ENCODE results near the gene LBX1.
"Not testable (repeated sequence)": the region's sequence is repeated elsewhere in the genome, so short reads cannot be mapped to it uniquely, and the experiment has no call there.

The LBX1 gene

DNA sequence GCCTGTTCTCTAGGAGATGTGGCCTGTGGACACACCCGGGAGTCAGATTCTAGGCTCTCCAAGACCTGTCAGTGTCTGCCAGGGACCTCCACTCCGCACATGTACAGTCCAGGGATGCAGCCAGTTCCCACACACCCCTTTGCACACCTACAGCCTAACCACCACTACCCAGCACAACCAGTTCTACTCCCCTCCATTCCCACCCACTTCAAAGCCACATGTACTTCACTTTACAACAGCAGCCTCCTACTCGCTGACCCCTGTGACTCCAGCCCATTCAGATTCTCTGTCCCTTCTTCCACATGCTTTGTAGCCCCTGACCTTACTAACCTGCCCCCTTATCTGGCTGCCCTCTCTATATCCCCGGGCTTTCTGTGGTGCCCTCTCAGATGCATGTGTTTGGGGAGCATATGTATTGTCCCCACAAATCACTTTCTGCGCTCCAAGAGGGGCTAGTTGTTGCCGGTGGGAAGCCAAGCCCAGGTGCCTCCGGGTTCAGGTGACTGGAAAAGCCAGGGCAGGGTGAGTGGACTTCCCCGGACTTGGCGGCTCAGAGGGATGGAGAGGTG lies 7.2 kb downstream of the LBX1 start:
- peaks cover 69% of the 10 kb centered on the region for H3K27me3 Mint-ChIP-seq
- H3K4me1 Mint-ChIP-seq, result peaks cover 32% of the 10 kb centered on the region
- H3K36me3 Mint-ChIP-seq, result no peaks in the 10 kb centered on the region
- H3K27ac Mint-ChIP-seq, result no peak overlapping the region
- H3K4me3 Mint-ChIP-seq, result no peak overlapping the region
- no peaks in the 10 kb centered on the region for H3K9me3 Mint-ChIP-seq

DNA sequence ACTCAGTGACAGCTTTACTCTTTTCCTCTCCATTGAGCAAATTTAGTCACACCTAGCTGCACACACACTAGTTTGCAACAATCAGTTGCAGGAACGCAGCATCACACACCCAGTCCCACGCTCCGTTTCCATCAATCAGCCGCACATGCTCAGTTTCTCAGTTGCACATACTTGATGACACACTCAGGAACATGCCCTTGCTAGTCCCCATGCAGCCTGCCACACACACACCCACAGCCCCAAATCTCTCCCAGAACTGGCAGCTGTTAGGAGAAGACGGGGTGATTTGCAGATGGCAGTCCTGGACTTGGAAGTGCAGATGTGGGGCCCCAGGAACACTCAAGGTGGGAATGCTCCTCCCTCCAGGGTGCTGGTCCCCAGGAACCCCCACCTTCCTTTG lies 7.7 kb downstream of the LBX1 start:
- H3K27ac Mint-ChIP-seq, result no peak overlapping the region
- H3K36me3 Mint-ChIP-seq, result no peaks in the 10 kb centered on the region
- H3K9me3 Mint-ChIP-seq, result no peaks in the 10 kb centered on the region
- H3K4me3 Mint-ChIP-seq, result no peak overlapping the region
- H3K4me1 Mint-ChIP-seq, result peaks cover 35% of the 10 kb centered on the region
- H3K27me3 Mint-ChIP-seq, result peaks cover 72% of the 10 kb centered on the region

DNA sequence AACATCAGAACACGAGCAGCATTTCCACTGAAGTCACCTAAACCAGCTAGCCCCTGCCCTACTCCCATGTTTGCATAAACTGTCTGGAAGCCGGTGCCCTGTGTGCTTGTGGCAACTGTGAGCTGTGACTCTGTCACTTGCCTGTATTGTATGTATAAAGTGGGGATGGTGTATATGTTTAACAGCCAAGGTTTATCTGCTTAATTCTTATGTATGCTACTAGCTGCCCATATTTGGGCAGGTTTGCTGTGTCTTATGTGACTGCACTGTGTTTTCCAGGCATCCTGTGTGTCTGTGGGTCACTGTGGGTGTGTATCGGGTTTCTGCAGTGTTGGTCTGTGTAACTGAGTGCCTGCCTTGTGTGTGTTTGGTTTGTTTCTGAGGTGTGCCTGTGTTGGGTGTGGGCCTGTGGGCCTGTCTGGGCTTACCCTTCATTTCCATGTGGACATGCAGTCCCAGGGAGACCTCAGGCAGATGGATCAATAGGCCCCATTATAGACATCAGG lies 9.3 kb downstream of the LBX1 start:
- no peak overlapping the region for H3K27ac Mint-ChIP-seq
- peaks cover 65% of the 10 kb centered on the region for H3K27me3 Mint-ChIP-seq
- H3K4me3 Mint-ChIP-seq, result no peak overlapping the region
- H3K36me3 Mint-ChIP-seq, result no peaks in the 10 kb centered on the region
- H3K4me1 Mint-ChIP-seq, result peaks cover 29% of the 10 kb centered on the region
- H3K9me3 Mint-ChIP-seq, result no peaks in the 10 kb centered on the region

DNA sequence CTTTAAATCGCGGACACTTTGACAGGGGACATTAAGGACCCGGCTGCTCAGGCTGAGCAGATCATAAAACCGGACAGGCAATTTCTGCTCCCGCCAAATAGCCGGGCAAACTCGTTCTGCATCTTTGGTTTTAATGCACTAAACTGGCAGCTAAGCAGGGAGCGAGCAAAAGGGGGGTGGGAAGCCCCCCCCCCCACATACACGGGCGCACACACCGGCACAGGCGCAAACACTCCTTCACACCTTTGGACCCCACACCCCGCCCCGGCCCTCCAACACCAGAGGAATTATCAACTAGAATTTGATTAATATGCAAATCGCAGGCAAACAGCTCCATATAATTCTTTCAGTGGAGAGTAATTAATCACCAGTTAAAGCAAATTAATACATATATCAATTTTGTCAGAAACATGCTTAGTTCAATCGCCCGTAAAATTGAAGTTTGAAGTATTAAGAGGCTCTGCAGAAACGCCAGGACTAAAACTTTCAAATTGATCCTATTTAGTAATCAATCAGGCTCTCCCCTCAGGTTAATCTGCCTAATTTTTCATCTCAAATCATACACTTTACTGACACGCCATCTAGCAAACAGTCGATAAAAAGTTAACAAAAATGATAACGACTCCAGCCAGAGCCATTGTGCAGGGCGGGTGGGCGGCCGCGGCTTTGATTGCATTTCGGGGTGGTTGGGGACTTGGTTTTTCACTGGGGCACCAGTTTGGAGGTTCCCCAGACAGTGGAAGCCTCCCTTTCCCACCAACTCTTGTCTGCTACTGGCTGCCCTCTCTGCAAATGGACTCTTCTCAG lies 9.9 kb downstream of the LBX1 start:
- no peaks in the 10 kb centered on the region for H3K9me3 Mint-ChIP-seq
- no peak overlapping the region for H3K4me3 Mint-ChIP-seq
- H3K36me3 Mint-ChIP-seq, result no peaks in the 10 kb centered on the region
- H3K27me3 Mint-ChIP-seq, result peaks cover 67% of the 10 kb centered on the region
- no peak overlapping the region for H3K27ac Mint-ChIP-seq
- H3K4me1 Mint-ChIP-seq, result peaks cover 30% of the 10 kb centered on the region

- peaks cover 26% of the 10 kb centered on the region for H3K4me1 Mint-ChIP-seq
- H3K27ac Mint-ChIP-seq, result no peak overlapping the region
- no peak overlapping the region for H3K4me3 Mint-ChIP-seq
- H3K9me3 Mint-ChIP-seq, result no peaks in the 10 kb centered on the region
- H3K36me3 Mint-ChIP-seq, result no peaks in the 10 kb centered on the region
- H3K27me3 Mint-ChIP-seq, result peaks cover 64% of the 10 kb centered on the region
These were observed 10.7 kb downstream of the LBX1 start for GRCh38 chr10:101218351-101219138.

- H3K27ac Mint-ChIP-seq, result no peak overlapping the region
- H3K4me3 Mint-ChIP-seq, result peak overlapping the region; percentile 15
- H3K36me3 Mint-ChIP-seq, result no peaks in the 10 kb centered on the region
These were observed 11.6 kb downstream of the LBX1 start for GRCh38 chr10:101217450-101218281.

GRCh38 chr10:101217044-101217425 lies 12.2 kb downstream of the LBX1 start:
- peaks cover 66% of the 10 kb centered on the region for H3K27me3 Mint-ChIP-seq
- H3K36me3 Mint-ChIP-seq, result no peaks in the 10 kb centered on the region
- H3K4me1 Mint-ChIP-seq, result peaks cover 26% of the 10 kb centered on the region
- H3K4me3 Mint-ChIP-seq, result peak overlapping the region; percentile 57
- H3K27ac Mint-ChIP-seq, result no peak overlapping the region
- no peaks in the 10 kb centered on the region for H3K9me3 Mint-ChIP-seq

More at GRCh38 chr10:101217450-101218281, 11.6 kb downstream of the LBX1 start:
- H3K27me3 Mint-ChIP-seq, result peaks cover 62% of the 10 kb centered on the region
- H3K9me3 Mint-ChIP-seq, result no peaks in the 10 kb centered on the region
- H3K4me1 Mint-ChIP-seq, result peaks cover 26% of the 10 kb centered on the region

DNA sequence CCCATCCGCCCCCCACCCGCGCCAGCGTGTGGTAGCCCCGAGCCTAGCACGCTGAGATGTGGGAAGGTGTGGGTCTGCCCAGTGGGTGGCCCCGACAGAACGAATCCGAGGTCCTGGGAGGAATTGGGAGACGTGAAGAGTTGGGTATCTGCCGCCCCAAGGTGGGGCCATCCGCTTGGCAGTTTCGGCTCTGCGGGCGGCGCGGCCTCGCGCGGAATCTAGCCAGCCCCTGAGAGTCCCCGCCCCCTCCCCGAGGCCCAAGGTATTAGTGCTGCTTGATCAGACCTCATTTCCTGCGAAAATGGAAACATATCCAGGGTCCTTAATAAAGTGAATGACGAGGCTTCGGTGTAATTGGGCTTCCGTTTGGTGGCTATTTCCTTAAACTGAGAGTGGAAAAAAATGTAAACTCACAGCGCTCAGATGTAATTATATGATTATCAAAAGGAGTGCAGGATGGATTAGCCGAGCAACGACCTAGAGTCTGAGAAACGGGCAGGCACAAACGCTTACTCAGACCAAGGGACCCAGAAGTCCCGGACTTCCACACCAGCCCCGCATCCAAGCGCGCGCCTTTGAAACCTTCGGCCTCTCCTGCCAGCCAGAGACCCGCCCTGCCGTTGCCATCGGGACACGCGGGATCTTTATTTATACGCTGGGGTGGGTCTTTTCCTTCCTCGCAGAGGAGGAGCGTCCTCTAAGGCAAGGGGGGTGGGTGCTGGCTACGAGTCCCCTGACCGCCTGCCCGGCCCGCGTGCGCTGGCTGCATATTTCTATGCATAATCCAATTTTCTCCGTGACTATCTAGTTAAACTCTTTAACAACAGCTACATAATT lies 12.8 kb downstream of the LBX1 start:
- Mint-ChIP-seq H3K4me3 (peak overlapping the region; percentile 57), H3K9me3 (no peaks in the 10 kb centered on the region), H3K4me1 (peaks cover 26% of the 10 kb centered on the region), H3K27ac (peak overlapping the region; percentile 4), H3K36me3 (no peaks in the 10 kb centered on the region), H3K27me3 (peaks cover 64% of the 10 kb centered on the region)

DNA sequence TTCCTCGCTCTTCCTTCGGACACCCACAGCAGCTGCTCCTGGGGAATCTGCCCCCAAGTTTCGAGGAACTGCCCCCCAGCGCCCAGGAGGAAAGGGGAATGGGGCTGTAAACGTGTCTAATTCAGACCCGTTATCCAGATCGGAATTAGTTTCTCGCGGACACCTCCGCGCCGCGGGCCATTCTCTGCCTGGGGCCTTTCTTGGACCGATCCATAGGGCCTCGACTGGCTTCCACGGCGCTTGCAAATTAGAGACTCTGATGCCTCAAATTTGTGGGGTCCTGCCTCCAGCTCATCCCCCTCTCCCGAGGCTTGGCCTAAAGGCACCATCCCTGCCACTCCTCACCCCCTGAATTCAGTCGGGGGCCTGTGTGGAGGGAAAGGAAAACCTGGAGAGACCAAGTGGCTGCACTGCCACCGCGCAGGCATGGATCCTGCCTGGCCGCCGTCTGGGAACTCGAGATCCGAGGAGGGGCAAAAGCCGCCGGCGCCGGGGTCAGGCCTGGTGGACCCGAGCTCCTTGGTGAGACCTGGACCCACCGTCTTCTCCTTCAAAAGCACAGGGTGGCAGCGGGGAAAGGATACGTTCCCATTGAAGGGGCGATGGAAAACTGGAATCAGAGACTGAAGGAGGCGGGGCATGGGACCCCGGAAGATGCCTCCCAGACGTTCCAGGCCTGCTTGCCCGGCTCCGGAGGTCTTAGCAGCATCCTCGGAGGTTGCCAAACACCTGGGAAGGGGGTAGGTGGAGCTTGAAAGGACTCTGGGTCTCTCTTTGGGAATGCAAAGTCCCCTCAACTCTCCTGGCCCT lies 13.7 kb downstream of the LBX1 start:
- no peaks in the 10 kb centered on the region for H3K36me3 Mint-ChIP-seq
- H3K4me3 Mint-ChIP-seq, result no peak overlapping the region
- no peak overlapping the region for H3K27ac Mint-ChIP-seq
- peaks cover 62% of the 10 kb centered on the region for H3K27me3 Mint-ChIP-seq
- H3K9me3 Mint-ChIP-seq, result no peaks in the 10 kb centered on the region
- peaks cover 26% of the 10 kb centered on the region for H3K4me1 Mint-ChIP-seq

DNA sequence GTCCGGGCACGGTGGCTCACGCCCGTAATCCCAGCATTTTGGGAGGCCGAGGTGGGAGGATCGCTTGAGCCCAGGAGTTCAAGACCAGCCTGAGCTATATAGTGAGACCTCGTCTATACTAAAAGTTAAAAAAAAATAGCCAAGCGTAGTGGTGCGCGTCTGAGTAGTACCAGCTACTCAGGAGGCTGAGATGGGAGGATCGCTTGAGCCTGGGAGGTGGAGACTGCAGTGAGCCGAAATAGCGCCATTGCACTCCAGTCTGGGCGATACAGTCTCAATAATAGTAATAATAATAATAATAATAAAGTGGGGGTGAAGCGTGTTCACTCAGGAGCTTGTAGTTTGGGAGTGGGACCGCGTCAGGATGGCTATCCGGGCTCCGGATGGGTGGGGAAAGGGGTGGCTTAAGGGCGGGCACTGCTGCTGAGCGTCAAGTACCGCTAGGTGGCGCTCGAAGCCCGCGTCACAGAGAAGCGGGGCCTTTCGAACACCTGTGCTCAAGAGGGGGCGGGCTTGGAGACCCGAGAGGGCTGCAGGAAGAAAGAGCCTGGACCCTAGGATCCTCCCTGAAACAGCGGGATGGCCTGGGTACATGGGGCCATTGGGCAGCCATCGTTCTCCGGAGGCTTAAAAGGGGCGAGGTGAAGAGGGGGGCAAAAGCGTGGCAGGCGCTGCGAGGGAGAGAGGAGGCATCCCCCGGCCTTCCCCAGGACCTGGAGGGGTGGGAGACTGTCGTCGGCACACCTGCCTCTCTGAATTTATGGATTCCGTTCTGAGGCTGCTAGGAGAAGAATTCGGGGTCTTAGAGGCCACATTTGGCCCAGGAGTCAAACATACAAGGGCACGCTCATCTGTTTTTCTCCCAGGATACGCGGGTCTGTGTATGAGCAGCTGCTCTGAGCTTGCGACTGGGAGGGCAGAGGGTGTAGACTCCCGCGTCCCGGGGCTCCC lies 14.5 kb downstream of the LBX1 start:
- peaks cover 26% of the 10 kb centered on the region for H3K4me1 Mint-ChIP-seq
- H3K27me3 Mint-ChIP-seq, result peaks cover 59% of the 10 kb centered on the region
- peak overlapping the region; percentile 86 for H3K4me3 Mint-ChIP-seq
- H3K27ac Mint-ChIP-seq, result no peak overlapping the region
- no peaks in the 10 kb centered on the region for H3K36me3 Mint-ChIP-seq
- H3K9me3 Mint-ChIP-seq, result no peaks in the 10 kb centered on the region

DNA sequence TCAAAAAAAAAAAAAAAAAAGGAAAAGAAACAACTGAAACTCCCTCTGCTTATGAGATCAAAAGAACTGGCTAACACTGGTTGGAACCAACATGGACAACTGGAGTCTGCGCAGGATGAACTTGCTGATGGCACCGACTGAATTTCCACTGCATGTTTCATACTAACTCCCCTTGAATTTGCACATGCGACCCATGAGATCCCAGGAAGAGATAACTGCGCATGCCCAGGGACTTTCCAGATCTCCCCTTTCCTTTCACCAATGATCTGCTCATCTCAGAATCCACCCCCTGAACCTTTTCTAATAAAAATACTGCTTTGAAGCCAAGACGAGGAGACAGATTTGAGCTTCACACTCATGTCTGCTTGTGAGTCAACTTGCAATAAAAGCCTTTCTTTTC lies 20.7 kb downstream of the LBX1 start:
- no peaks in the 10 kb centered on the region for H3K9me3 Mint-ChIP-seq
- peaks cover 33% of the 10 kb centered on the region for H3K27me3 Mint-ChIP-seq
- no peaks in the 10 kb centered on the region for H3K36me3 Mint-ChIP-seq
- H3K27ac Mint-ChIP-seq, result no peak overlapping the region
- H3K4me1 Mint-ChIP-seq, result peaks cover 3% of the 10 kb centered on the region
- H3K4me3 Mint-ChIP-seq, result no peak overlapping the region

DNA sequence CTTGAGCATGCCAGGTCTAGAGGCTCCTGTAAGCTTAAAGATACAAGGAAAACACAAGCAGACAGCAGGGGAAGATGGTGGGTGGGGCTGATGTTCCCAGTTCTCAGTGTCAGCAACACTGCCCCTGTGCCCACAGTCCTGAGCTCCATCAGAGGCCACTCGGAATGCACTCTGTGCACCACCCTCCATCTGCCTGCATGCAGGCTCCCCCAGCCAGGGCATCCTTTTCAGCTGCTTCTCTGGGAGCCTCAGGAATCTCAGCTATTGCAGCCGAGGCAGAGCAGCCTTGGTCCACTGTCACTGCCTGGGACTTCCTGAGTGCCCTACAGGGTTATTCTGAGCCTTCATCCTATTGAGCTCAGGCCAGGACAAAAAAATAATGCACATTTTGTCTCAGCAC lies 22.2 kb downstream of the LBX1 start:
- Mint-ChIP-seq H3K4me1 (no peaks in the 10 kb centered on the region), H3K4me3 (no peak overlapping the region), H3K36me3 (no peaks in the 10 kb centered on the region), H3K27ac (no peak overlapping the region), H3K27me3 (peaks cover 24% of the 10 kb centered on the region), H3K9me3 (no peaks in the 10 kb centered on the region)

DNA sequence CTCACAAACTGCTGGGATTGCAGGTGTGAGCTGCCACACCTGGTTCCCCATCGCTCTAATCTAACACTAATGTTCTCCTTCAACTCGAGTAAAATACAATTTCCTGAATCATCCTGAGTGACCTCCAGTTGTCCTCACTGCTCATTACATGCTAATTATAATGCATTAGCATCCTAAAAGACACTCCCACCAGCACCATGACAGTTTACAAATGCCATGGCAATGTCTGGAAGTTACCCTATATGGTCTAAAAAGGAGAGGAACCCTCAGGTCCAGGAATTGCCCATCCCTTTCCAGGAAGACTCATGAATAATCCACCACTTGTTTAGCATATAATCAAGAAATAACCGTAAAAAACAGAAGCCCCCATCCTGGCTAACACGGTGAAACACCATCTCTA lies 26.6 kb downstream of the LBX1 start:
- not testable (repeated sequence) for H3K4me3 Mint-ChIP-seq, H3K27ac Mint-ChIP-seq, H3K36me3 Mint-ChIP-seq, H3K27me3 Mint-ChIP-seq, H3K9me3 Mint-ChIP-seq, H3K4me1 Mint-ChIP-seq
